ENCODE results near the gene RPL10A.

RPL10A gene

DNA sequence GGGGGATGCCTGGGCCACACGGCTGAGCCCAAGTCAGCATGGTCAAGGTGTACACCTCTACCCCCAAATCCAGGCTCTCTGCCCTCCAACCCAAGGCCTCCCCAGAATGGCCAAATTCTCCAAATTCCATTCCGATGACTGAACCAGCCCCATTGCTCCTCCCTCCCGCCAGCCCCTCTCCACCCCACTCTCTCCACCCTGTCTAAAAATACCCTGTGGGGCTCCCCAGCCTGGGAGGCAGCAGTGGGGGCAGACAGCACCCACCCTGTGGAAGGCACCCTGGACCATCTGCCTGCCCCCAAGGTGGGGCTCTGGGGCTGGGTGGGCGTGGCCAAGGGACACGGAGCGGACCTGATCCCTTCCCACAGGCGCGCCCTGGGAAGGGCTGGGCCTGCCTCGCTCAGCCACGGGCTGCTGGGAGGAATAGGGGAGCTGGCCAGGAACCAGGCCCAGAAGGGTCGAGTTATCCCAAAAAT lies 17.2 kb downstream of the RPL10A start:
- TF ChIP-seq, protein P1, sequence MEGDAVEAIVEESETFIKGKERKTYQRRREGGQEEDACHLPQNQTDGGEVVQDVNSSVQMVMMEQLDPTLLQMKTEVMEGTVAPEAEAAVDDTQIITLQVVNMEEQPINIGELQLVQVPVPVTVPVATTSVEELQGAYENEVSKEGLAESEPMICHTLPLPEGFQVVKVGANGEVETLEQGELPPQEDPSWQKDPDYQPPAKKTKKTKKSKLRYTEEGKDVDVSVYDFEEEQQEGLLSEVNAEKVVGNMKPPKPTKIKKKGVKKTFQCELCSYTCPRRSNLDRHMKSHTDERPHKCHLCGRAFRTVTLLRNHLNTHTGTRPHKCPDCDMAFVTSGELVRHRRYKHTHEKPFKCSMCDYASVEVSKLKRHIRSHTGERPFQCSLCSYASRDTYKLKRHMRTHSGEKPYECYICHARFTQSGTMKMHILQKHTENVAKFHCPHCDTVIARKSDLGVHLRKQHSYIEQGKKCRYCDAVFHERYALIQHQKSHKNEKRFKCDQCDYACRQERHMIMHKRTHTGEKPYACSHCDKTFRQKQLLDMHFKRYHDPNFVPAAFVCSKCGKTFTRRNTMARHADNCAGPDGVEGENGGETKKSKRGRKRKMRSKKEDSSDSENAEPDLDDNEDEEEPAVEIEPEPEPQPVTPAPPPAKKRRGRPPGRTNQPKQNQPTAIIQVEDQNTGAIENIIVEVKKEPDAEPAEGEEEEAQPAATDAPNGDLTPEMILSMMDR (conservative IDR thresholded peaks at IDR 0.05; ENCODE audit: control insufficient read depth, insufficient read depth, low read depth, low read length): no peak
- H3K4me3 ChIP-seq (ENCODE audit: control insufficient read depth, low read depth, low read length): no peak overlapping the region
- DNase-seq (ENCODE audit: low read depth): no peak

DNA sequence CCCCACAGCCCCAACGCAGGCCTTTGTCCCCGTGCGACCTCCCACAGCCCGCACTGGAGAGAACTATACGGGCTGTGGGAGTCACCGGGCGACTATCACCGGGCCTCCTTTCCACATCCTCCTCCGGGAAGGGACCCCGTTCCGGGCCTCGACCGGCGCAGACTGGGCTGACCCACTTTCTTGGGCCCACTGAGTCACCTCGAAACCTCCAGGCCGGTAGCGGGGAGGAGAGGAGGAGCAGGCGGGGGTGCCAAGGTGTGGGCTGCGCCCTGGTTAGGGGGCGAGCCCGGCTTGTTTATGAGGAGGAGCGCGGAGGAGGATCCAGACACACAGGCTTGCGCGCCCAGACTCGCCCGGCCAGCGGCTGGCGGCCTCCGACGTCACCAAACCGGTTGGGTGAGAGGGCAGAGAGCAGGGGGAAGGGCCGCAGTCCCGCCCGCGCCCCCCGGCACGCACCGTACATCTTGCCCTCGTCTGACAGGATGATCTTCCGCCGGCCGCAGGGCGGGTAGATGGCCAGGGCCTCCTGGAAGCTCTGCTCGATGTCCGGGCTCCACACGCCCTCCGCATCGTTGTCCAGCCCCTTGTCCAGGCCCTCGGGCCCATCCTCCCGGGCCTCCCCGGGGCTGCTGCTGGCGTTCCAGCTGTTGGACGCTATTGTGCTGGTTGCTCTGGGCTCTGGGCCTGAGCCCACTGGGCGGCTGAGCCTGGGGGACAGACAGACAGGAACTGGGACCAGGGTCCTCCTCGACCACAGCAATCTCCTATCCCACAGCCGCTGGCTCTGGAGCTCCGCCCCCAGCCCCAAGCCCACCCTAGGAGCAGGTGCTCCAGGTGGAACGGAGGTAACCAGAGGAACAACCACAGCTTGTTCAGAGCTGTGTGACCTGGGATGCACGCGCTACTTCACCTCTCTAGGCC lies 18.1 kb downstream of the RPL10A start:
- TF ChIP-seq, protein P1 (conservative IDR thresholded peaks at IDR 0.05; ENCODE audit: control insufficient read depth, insufficient read depth, low read depth, low read length): no peak
- no peak for DNase-seq (ENCODE audit: low read depth)
- H3K4me3 ChIP-seq (ENCODE audit: control insufficient read depth, low read depth, low read length): no peak overlapping the region

DNA sequence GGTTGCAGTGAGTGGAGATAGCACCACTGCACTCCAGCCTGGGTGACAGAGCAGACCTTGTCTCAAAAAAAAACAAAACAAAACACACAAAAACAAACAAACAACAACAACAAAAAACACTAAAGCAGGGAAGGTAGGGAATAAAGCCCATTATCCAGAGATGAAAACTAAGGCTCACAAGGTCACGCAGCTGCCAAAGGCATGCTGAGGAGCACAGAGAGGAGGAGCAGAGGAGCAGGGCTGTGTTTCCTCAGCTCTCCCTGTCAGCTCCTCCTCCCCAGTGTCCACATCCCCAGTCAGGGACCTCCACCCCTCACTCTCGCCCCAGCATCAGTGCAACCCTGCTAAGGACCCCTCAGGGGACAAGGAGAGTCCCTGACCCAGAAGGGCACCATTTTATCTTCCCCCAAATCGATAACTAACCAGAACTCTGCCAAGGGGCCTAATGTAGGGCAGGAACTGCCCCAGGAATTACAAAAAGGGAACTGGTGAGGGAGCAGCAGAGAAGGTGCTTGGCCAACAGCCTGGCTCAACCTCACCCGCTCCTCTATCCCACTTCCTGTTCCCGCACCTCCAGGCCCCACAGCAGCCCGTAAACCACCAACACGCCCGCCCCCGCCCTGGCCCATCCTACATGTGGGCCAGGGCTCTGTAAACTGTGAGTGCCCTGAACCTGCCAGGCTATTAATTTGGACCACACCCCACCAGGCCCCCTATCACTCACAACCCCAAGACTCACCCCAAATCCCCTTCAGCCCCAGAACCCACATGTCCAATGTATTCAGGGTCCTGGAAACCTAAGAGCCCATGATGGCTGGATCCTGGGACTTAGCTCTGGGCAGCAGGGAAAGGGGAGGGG lies 19.7 kb downstream of the RPL10A start:
- TF ChIP-seq, protein P1 (conservative IDR thresholded peaks at IDR 0.05; ENCODE audit: control insufficient read depth, insufficient read depth, low read depth, low read length): no peak
- no peak overlapping the region for H3K4me3 ChIP-seq (ENCODE audit: control insufficient read depth, low read depth, low read length)
- DNase-seq (ENCODE audit: low read depth): no peak

DNA sequence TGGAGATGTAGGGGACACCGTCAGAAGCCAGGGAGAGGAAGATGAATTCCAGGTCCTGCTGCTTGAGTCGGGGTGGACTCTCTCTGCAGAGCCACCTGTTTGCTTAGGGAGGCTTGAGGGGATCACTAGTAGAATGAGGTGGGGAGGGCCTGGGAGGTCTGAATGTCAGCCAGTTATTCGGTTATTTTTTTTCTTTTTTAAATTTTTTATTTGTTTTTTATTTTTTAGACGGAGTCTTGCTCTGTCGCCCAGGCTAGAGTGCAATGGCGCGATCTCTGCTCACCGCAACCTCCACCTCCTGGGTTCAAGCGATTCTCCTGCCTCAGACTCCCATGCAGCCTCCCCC lies 20.3 kb downstream of the RPL10A start:
- no peak for DNase-seq (ENCODE audit: low read depth)
- no peak overlapping the region for H3K4me3 ChIP-seq (ENCODE audit: control insufficient read depth, low read depth, low read length)
- TF ChIP-seq, protein P1 (conservative IDR thresholded peaks at IDR 0.05; ENCODE audit: control insufficient read depth, insufficient read depth, low read depth, low read length): no peak

DNA sequence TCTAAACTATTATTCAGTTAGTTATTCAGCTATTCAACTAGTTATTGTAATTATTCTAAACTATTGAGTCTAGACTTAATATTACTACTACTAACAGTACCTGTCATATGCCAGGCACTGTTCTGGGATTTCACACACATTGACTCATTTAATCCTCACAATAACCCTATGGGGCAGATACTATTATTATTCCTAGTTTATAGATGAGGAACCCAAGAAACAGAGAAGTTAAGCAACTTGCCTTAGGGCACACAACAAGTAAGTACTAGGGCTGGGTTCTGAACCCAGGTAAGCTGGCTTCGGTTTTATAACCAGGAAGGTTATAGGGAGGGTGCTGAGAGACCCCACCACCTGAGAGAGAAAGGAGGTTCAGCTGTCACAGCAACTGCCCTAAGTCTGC lies 20.9 kb downstream of the RPL10A start:
- TF ChIP-seq, protein P1 (conservative IDR thresholded peaks at IDR 0.05; ENCODE audit: control insufficient read depth, insufficient read depth, low read depth, low read length): no peak
- DNase-seq (ENCODE audit: low read depth): no peak
- H3K4me3 ChIP-seq (ENCODE audit: control insufficient read depth, low read depth, low read length): no peak overlapping the region

DNA sequence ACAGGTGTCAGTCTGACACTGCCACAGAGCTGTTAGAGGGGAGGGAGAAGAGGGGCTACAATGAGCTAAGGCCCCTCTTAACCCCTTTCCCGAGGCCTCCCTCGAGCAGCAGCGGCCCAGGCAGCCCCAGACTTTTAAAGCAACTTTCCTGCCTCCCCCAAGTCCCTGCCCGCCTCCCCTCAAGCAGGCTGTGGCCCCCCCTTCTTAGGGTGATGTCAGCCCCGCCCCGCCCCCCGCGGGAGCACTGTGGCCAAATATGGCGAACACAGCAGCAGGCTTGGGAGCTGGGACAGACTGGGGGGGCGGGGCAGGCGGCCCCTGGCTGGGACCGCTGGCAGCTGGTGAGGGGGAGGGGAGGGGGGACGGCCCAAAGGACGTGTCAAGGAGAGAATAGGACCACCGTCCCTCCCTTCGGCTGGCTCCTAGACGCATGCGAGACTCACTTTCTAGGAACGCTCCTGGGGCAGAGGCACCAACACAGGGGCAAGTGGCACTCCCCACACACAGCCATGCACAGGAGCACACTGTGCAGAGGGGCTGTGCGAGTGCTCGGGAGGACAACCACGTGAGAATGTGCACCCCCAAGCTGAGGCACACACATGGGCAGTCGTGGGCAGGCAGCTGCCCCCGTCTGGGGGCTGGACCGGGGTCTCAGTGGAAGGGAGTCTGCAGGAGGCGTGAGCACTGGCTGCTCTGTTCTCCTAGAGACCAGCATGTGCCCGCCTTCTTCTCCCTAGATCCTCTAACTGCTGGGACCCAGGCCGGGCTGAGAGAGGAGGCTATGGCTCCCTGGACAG lies 22.0 kb downstream of the RPL10A start:
- TF ChIP-seq, protein P1 (conservative IDR thresholded peaks at IDR 0.05; ENCODE audit: control insufficient read depth, insufficient read depth, low read depth, low read length): no peak
- DNase-seq (ENCODE audit: low read depth): peak; percentile 47
- H3K4me3 ChIP-seq (ENCODE audit: control insufficient read depth, low read depth, low read length): no peak overlapping the region

Measured in fibroblast of mammary gland (primary cell).